Adrenal gland (tissue), 12 donors: ENCODE data around the gene WNT3A. TPM values are rescaled to one million over a fixed set of nuclear protein-coding genes. Genes with fewer than 3 reads are reported as not detected.
A peak's percentile ranks its signal among the peaks of the same experiment; 100 is the strongest.

Experiments
- DNase-seq, 7 donors: peaks; one replicate each; pipeline ENCODE4 v3.0.0-alpha.2; 2019 to 2020
- H3K27ac ChIP-seq, 5 donors: fragments of 200-600 bp; sonication (generic) in 4 of 5; 1 replicate in 3 of 5; 2 replicates in 2 of 5; pipeline versions ENCODE4 v1.5.1 to v1.8.0; 2016 to 2020; ENCODE audit warnings: mild to moderate bottlenecking in 1 of 5
- H3K27me3 ChIP-seq: fragments of 200-600 bp; 2 replicates; pipeline ENCODE4 v1.8.0; 2021
- H3K36me3 ChIP-seq, 2 donors: fragments of 200-600 bp; replicated peaks in 1 of 2; 1 replicate in 1 of 2; 2 replicates in 1 of 2; pipeline versions ENCODE4 v1.5.1 to v1.8.0; 2018 to 2022
- H3K4me1 ChIP-seq, 2 donors: fragments of 200-600 bp; replicated peaks in 1 of 2; 1 replicate in 1 of 2; 2 replicates in 1 of 2; pipeline versions ENCODE4 v1.5.1 to v1.8.0; 2018 to 2021
- H3K4me3 ChIP-seq, 4 donors: fragments of 200-600 bp; sonication (generic) in 3 of 4; one replicate each; pipeline ENCODE4 v1.5.1; 2016 to 2018
- H3K9me3 ChIP-seq, 3 donors: fragments of 200-600 bp; sonication (generic) in 1 of 3; replicated peaks in 1 of 3; 1 replicate in 2 of 3; 2 replicates in 1 of 3; pipeline versions ENCODE4 v1.5.1 to v1.8.0; 2016 to 2021
- CTCF ChIP-seq, 6 experiments: fragments of 450-650 bp in 4 of 6; fragments of 200-600 bp in 2 of 6; sonication (generic) in 1 of 6; IDR thresholded peaks; 1 replicate in 5 of 6; 2 replicates in 1 of 6; pipeline versions ENCODE4 v1.5.1 to v1.8.0; 2016 to 2021; ENCODE audit warnings: antibody characterized with exemption in 6 of 6, mild to moderate bottlenecking in 2 of 6, moderate library complexity in 1 of 6
- POLR2A ChIP-seq, 2 donors: fragments of 450-650 bp; IDR thresholded peaks; one replicate each; pipeline ENCODE4 v1.6.1; 2017; ENCODE audit warnings: antibody characterized with exemption in 2 of 2, mild to moderate bottlenecking in 2 of 2, moderate library complexity in 1 of 2
- WGBS, 4 donors: extraction: QIAGEN DNeasy Blood & Tissue Kit in 2 of 4; methylation state at CpG; one replicate each; pipeline versions ENCODE4 v1.1.5 to v1.1.7; 2013 to 2017; 5-methylcytosine and 5-hydroxymethylcytosine counted together
- intact Hi-C, 2 donors: fragments of 100-400 bp; cut with DNase I; formaldehyde crosslinking; loops; one replicate each; pipeline versions ENCODE4 v1.14.1 to v1.15.0; 2022 to 2023
- polyA plus RNA-seq, 3 donors: library from polyadenylated mRNA; stranded (reverse); fragments of 200-250 nt in 2 of 3; fragments of 350-450 nt in 1 of 3; fragmentation: Illumina TruSeq in 1 of 3; extraction: RNeasy Lipid Tissue Mini Kit (QIAGEN cat#74804) in 1 of 3; gene quantifications; one replicate each; pipeline ENCODE4 v1.2.3, GENCODE V29; 2013 to 2014
- total RNA-seq, 9 donors: library from RNA; depleted of rRNA in 4 of 9; stranded (reverse); fragments of >200 nt in 4 of 9; fragments of 120-200 nt in 1 of 9; fragmentation: NEBNext Ultra II Directional in 1 of 9; extraction: Animal tissue kit (Norgen Biotek cat#: 25700) in 1 of 9; gene quantifications; one replicate each; pipeline versions ENCODE4 v1.1.0 to v1.2.4, GENCODE V29; 2013 to 2023
- donor health status: healthy with polysubstance abuse.
- donor health status: Bipolar disorder and iron deficiency.
- donor health status: DM: yes; HTN: yes; CAD: no.
- donor health status: DM: no; HTN: no; CAD: no.
- donor health status: DM: no; HTN: no; CAD: no.
- donor health status: DM: yes; HTN: yes; CAD: no.

The WNT3A gene
- total and polyA plus RNA-seq, 12 donors, result not detected

- intact Hi-C loops, result no loop called here
- peaks cover 20 to 31% of the 10 kb centered on the region in 2 donors for H3K4me1 ChIP-seq
- TF ChIP-seq POLR2A (IDR thresholded peaks at IDR 0.05), result no peak
- no peak for TF ChIP-seq CTCF (IDR thresholded peaks at IDR 0.05)
- H3K27ac ChIP-seq, result peak overlapping the region in 2 of 5 donors; percentile 49 to 95
- H3K4me3 ChIP-seq, result no peak overlapping the region
- no peaks in the 10 kb centered on the region for H3K9me3 ChIP-seq
- 43 to 78% (median 63%) methylated on average over 2 to 7 of the region's 7 CpGs for WGBS, 4 donors
- H3K36me3 ChIP-seq, result peaks cover 0 to 40% of the 10 kb centered on the region in 2 donors
- peak in 6 of 7 donors; percentile 55 to 82 (median 76) for DNase-seq
- no peaks in the 10 kb centered on the region for H3K27me3 ChIP-seq
Observed at GRCh38 chr1:228104526-228105269, 97.9 kb downstream of the WNT3A start.

- TF ChIP-seq POLR2A (IDR thresholded peaks at IDR 0.05), result no peak
- TF ChIP-seq CTCF (IDR thresholded peaks at IDR 0.05), result no peak
- H3K4me1 ChIP-seq, result peaks cover 20 to 36% of the 10 kb centered on the region in 2 donors
- peaks cover 0 to 32% of the 10 kb centered on the region in 2 donors for H3K36me3 ChIP-seq
- intact Hi-C loops, result no loop called here
- no peaks in the 10 kb centered on the region for H3K27me3 ChIP-seq
- 72 to 77% (median 75%) methylated on average over 5 to 9 of the region's 9 CpGs for WGBS, 4 donors
- H3K4me3 ChIP-seq, result no peak overlapping the region
- DNase-seq, result peak in 2 of 7 donors; percentile 18 to 28
- peak overlapping the region in 2 of 5 donors; percentile 45 to 49 for H3K27ac ChIP-seq
- no peaks in the 10 kb centered on the region for H3K9me3 ChIP-seq
Observed at GRCh38 chr1:228105270-228105995, 98.6 kb downstream of the WNT3A start.

GRCh38 chr1:228105996-228106799, 99.4 kb downstream of the WNT3A start:
- 60 to 83% (median 79%) methylated on average over 1 to 8 of the region's 8 CpGs for WGBS, 4 donors
- peaks cover 0 to 25% of the 10 kb centered on the region in 2 donors for H3K36me3 ChIP-seq
- H3K27me3 ChIP-seq, result no peaks in the 10 kb centered on the region
- no peak for DNase-seq
- intact Hi-C loops, result no loop called here
- H3K4me1 ChIP-seq, result peaks cover 20 to 39% of the 10 kb centered on the region in 2 donors
- no peaks in the 10 kb centered on the region for H3K9me3 ChIP-seq
- TF ChIP-seq CTCF (IDR thresholded peaks at IDR 0.05), result no peak
- TF ChIP-seq POLR2A (IDR thresholded peaks at IDR 0.05), result no peak
- no peak overlapping the region for H3K4me3 ChIP-seq
- no peak overlapping the region for H3K27ac ChIP-seq

GRCh38 chr1:228106800-228107054, 99.9 kb downstream of the WNT3A start:
- Histone ChIP-seq H3K9me3 (no peaks in the 10 kb centered on the region), H3K27me3 (no peaks in the 10 kb centered on the region), H3K36me3 (peaks cover 0 to 23% of the 10 kb centered on the region in 2 donors), H3K4me3 (no peak overlapping the region), H3K4me1 (peaks cover 17 to 35% of the 10 kb centered on the region in 2 donors), H3K27ac (no peak overlapping the region)
- intact Hi-C loops, result no loop called here
- no peak for TF ChIP-seq CTCF (IDR thresholded peaks at IDR 0.05)
- TF ChIP-seq POLR2A (IDR thresholded peaks at IDR 0.05), result no peak
- DNase-seq, result peak in 2 of 7 donors; percentile 23 to 26
- WGBS, 4 donors, result 88 to 98% (median 90%) methylated on average over 9 of the region's 9 CpGs
